Thymus (tissue), 11 donors: ENCODE measurements around the gene ZSCAN23. TPM values are rescaled to one million over a fixed set of nuclear protein-coding genes. Genes with fewer than 3 reads are reported as not detected.
A peak's percentile ranks its signal among the peaks of the same experiment; 100 is the strongest.
"Not testable (repeated sequence)": the region's sequence is repeated elsewhere in the genome, so short reads cannot be mapped to it uniquely, and the experiment has no call there.

Source experiments
- DNase-seq, 9 donors: peaks; one replicate each; pipeline ENCODE4 v3.0.0-alpha.2; 2013; ENCODE audit warnings: low spot score in 9 of 9, low read depth in 6 of 9, missing footprints in 1 of 9
- H3K27ac ChIP-seq, 2 donors: one replicate each; pipeline ENCODE4 v1.5.1; 2013; ENCODE audit warnings: control low read depth in 1 of 2, low read depth in 1 of 2, low read length in 1 of 2, mild to moderate bottlenecking in 1 of 2, moderate library complexity in 1 of 2
- H3K27me3 ChIP-seq, 2 donors: one replicate each; pipeline ENCODE4 v1.5.1; 2013; ENCODE audit warnings: low read length in 1 of 2; ENCODE audit not compliant: control insufficient read depth in 2 of 2, insufficient read depth in 1 of 2
- H3K36me3 ChIP-seq, 2 donors: one replicate each; pipeline ENCODE4 v1.5.1; 2013; ENCODE audit warnings: low read length in 1 of 2, mild to moderate bottlenecking in 1 of 2, moderate library complexity in 1 of 2; ENCODE audit not compliant: control insufficient read depth in 2 of 2, insufficient read depth in 2 of 2
- H3K4me1 ChIP-seq, 2 donors: one replicate each; pipeline ENCODE4 v1.5.1; 2013; ENCODE audit warnings: low read length in 2 of 2; ENCODE audit not compliant: control insufficient read depth in 2 of 2, insufficient read depth in 2 of 2
- H3K4me3 ChIP-seq, 2 donors: one replicate each; pipeline ENCODE4 v1.5.1; 2013; ENCODE audit warnings: low read length in 2 of 2, control low read depth in 1 of 2, mild to moderate bottlenecking in 1 of 2
- H3K9me3 ChIP-seq, 2 donors: one replicate each; pipeline ENCODE4 v1.5.1; 2013; ENCODE audit warnings: low read length in 1 of 2, mild to moderate bottlenecking in 1 of 2; ENCODE audit not compliant: control insufficient read depth in 2 of 2, insufficient read depth in 1 of 2
- WGBS: extraction: QIAGEN DNeasy Blood & Tissue Kit; methylation state at CpG from one replicate; pipeline ENCODE4 v1.1.7; 2013; 5-methylcytosine and 5-hydroxymethylcytosine counted together
- polyA plus RNA-seq: library from polyadenylated mRNA; stranded (reverse); fragments of 200-250 nt; gene quantifications from one replicate; pipeline ENCODE4 v1.2.3, GENCODE V29; 2013
- total RNA-seq: library from RNA; stranded (reverse); fragments of 120-200 nt; gene quantifications from one replicate; pipeline ENCODE4 v1.2.4, GENCODE V29; 2013
- donor health status: healthy.

Gene ZSCAN23
- total and polyA plus RNA-seq, 2 donors = 0.30 to 2.3 TPM

DNA sequence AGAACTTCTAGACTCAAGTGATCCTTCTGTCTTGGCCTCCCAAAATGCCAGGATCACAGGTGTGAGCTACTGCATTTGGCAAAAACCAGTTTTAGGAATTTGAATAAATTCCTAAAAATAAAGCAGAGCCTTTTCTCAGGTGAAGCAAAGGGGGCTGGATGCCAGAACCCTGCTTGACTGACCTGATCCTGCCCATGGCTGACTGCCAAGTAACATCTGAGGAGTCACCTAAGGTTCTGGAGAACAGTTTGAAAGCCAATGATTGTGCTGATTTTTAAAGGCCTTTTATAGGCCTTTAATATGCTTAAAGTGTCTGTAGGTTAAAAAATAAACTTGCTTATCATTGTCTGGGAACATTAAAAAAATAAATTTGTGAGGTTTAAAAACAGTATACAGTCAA, 29.6 kb downstream of the ZSCAN23 start:
- Histone ChIP-seq H3K9me3 (no peaks in the 10 kb centered on the region), H3K27ac (no peak overlapping the region), H3K36me3 (no peaks in the 10 kb centered on the region), H3K4me1 (no peaks in the 10 kb centered on the region), H3K4me3 (no peak overlapping the region), H3K27me3 (peaks cover 0 to 2% of the 10 kb centered on the region in 2 donors)
- no peak for DNase-seq

DNA sequence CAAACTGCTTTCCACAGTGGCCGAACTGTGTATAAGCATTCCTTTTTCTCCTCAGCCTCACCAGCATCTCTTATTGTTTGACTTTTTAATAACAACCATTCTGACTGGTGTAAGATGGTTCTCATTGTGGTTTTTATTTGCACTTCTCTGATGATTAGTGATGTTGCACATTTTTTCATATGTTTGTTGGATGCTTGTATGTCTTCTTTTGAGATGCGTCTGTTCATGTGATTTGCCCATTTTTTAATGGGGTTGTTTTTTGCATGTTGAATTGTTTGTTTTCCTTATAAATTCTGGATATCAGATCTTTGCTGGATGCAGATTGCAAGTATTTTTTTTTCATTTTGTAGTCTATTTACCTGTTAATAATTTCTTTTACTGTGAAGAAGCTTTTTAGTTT, 32.5 kb downstream of the ZSCAN23 start:
- over 99% methylated on average over 2 of the region's 2 CpGs for WGBS
- no peak for DNase-seq
- no peaks in the 10 kb centered on the region for H3K36me3 ChIP-seq
- H3K9me3 ChIP-seq = no peaks in the 10 kb centered on the region
- H3K27me3 ChIP-seq = peaks cover 2% of the 10 kb centered on the region in 2 donors
- H3K27ac ChIP-seq = no peak overlapping the region
- no peak overlapping the region for H3K4me3 ChIP-seq
- no peaks in the 10 kb centered on the region for H3K4me1 ChIP-seq

DNA sequence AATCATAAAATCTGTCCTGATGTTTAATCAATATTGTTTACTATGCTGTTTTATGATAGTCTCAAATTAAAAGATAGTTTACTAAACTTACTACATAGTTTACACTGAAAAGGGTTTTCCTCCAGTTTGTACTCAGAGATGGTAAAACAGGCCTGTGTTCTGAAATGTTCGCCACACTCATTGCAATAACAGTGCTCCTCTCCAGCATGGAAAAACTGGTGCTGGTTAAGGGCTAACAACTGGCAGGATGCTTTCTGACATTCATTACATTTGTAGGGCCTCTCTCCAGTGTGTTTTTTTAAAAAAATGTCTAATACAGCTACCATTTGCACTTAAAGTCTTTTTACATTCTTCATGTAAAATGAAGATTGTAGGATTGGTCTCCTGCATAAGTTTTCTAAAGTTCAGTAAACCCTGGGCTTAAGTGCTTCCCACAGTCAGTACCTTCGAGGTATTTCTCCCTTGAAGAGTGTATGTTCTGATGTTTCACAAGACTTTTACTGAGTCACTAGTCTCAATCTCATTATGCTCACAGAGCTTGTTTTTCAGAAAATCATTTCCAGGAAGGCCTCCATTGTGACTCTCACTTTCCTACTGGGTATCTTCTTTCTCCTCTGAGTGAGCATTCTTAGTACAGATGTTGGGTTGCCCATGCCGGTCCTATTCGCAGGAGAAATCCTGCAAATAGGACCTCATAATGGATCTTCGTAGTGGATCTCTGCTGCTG, 35.1 kb downstream of the ZSCAN23 start:
- peaks cover 2% of the 10 kb centered on the region in 2 donors for H3K27me3 ChIP-seq
- no peak overlapping the region for H3K4me3 ChIP-seq
- WGBS = 95% methylated on average over 5 of the region's 5 CpGs

DNA sequence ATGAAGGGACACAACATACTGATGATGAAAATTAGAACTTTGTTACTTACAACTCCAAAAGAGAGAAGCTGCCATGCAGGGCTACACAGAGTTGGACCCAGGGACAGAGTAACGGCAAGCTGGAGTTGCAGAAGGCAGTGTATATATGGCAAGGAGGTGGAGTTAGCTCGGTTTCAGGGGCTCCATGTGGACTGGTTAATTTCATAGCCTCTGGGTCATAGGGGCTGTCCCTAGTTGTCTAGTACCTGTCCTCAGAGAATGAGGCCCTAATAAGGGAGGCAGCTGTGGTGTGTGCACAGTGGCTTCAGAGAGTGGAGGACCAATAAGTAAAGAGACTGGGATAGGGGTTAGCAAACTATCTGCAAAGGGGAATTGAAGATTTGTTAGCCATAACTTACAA, 35.9 kb downstream of the ZSCAN23 start:
- no peaks in the 10 kb centered on the region for H3K9me3 ChIP-seq
- H3K27me3 ChIP-seq = peaks cover 2% of the 10 kb centered on the region in 2 donors
- H3K27ac ChIP-seq = no peak overlapping the region
- no peak for DNase-seq
- WGBS = 80% methylated on average over 2 of the region's 2 CpGs
- no peak overlapping the region for H3K4me3 ChIP-seq
- no peaks in the 10 kb centered on the region for H3K4me1 ChIP-seq
- no peaks in the 10 kb centered on the region for H3K36me3 ChIP-seq

More for the DNA sequence above, 35.1 kb downstream of the ZSCAN23 start:
- H3K9me3 ChIP-seq = no peaks in the 10 kb centered on the region
- no peak overlapping the region for H3K27ac ChIP-seq
- DNase-seq = no peak
- H3K36me3 ChIP-seq = no peaks in the 10 kb centered on the region
- no peaks in the 10 kb centered on the region for H3K4me1 ChIP-seq

DNA sequence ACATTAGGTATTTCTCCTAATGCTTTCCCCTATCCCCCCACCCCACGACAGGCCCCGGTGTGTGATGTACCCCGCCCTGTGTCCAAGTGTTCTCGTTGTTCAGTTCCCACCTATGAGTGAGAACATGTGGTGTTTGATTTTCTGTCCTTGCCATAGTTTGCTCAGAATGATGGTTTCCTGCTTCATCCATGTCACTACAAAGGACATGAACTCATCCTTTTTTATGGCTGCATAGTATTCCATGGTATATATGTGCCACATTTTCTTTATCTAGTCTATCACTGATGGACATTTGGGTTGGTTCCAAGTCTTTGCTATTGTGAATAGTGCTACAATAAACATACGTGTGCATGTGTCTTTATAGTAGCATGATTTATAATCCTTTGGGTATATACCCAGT, 39.4 kb downstream of the ZSCAN23 start:
- H3K36me3 ChIP-seq, H3K4me3 ChIP-seq, H3K27me3 ChIP-seq, H3K9me3 ChIP-seq, H3K4me1 ChIP-seq, DNase-seq, H3K27ac ChIP-seq: not testable (repeated sequence)
- WGBS = 98% methylated on average over 5 of the region's 5 CpGs

DNA sequence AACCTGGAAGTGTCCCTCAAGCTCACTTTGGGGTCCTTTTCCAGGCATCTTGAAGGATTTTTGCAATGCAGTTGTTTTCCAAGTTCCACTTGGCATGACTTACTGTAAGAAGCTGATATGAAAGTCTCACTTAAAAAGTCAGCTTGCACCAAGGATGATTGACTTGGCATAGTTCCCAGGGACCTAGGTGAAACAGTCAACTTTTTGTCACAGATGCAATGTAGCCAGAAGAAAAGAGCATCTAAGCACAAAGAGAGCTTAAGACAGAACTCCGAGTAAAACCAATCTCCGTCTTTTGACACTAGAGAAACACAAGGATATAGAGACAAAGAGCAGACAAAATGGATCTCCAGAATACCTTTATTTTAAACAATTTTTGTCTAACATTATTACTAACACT, 41.1 kb downstream of the ZSCAN23 start:
- Histone ChIP-seq H3K27me3 (peaks cover 2 to 5% of the 10 kb centered on the region in 2 donors), H3K4me1 (peaks cover 9 to 10% of the 10 kb centered on the region in 2 donors), H3K36me3 (peaks cover 7 to 8% of the 10 kb centered on the region in 2 donors), H3K4me3 (no peak overlapping the region), H3K9me3 (no peaks in the 10 kb centered on the region), H3K27ac (peak overlapping the region in 1 of 2 donors; percentile 4)
- WGBS = 91% methylated on average over 2 of the region's 2 CpGs
- peak in 1 of 9 donors; percentile 17 for DNase-seq

DNA sequence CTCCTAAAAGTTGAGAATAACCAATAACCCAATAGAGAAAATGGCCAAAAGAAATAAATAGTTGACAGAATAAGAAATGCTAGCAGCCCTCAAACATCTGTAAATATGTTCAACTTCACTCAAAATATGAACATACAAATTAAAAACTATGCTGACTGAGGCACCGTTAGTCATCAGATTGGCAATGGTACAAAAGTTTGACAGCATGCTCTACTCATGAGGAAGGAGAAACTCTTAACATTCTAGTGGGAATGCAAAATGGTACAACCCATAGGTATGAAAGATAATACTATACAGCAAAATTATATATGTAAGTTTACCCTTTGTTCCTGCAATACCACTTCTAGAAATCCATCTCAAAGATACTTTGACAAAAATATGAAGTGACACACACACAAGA, 42.1 kb downstream of the ZSCAN23 start:
- H3K27ac ChIP-seq = no peak overlapping the region
- H3K4me3 ChIP-seq = no peak overlapping the region
- peaks cover 10 to 12% of the 10 kb centered on the region in 2 donors for H3K4me1 ChIP-seq
- H3K27me3 ChIP-seq = peaks cover 2 to 5% of the 10 kb centered on the region in 2 donors
- no peaks in the 10 kb centered on the region for H3K9me3 ChIP-seq
- 94% methylated on average over 1 of the region's 1 CpG for WGBS
- DNase-seq = no peak
- peaks cover 14 to 16% of the 10 kb centered on the region in 2 donors for H3K36me3 ChIP-seq

DNA sequence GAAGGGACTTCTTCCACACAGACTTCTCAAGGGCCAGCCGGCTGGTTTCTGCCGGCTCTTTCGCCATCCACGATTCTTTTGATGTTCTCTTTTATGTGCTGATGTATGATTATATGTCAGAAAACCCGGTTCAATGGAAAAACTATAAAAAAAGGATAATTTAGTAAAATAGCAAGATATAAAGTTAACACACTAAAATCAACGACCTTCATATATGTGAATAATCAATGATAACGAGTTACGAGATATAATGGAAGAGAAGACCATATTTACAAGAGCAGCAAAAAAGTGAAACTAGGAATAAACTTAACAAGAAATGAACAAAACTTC, 43.2 kb downstream of the ZSCAN23 start:
- peak overlapping the region; percentile 49 to 80 for H3K27ac ChIP-seq
- peak in 1 of 9 donors; percentile 5 for DNase-seq

DNA sequence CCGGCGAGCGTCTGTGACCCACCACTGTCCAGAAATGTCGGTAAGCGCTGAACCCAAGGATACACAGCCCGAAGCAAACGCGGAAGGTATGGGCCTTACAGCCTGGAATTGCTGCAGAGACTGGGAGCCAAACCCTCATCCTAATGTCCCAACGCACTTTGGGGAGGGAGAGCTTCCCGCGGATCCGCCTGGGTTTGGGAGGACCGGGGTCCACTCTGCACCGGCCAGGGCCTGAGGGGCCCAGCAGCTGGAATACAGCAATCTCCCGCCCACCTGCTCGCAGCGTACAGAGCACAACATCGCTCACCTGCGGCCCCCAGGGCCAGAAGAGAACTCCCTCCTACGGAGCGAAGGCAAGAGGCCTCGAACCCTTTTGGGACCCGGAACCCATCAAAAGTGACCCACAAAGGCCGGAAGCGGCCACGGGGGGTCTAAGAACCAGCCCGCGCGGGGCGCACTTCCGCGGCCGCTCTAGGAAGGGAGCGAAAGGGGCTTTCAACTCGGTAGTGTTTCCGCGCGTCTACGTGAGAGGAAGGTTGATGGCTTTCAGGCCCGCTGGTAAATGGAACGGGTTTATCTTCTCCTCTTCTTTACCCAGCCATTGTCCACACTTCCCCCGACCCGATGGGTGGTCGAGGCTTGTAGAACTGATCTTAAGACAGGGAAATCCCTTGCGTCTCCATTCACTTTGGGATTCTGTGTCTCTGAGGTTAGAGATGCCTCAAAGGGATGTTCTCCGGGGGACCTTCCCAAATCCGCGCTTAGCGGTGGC, 43.8 kb downstream of the ZSCAN23 start, which contains the start of gene ZSCAN12:
Gene ZSCAN12, minus strand, starts transcription at position 398 of the 772 bp plus-strand sequence. CDS start 1,342 bp downstream, outside the sequence.
- Histone ChIP-seq H3K9me3 (no peaks in the 10 kb centered on the region), H3K36me3 (peaks cover 14 to 22% of the 10 kb centered on the region in 2 donors), H3K27ac (peak within 1 kb of the TSS; percentile 69 to 80), H3K27me3 (peaks cover 2 to 5% of the 10 kb centered on the region in 2 donors), H3K4me3 (peak within 1 kb of the TSS; percentile 77 to 100), H3K4me1 (peaks cover 10 to 12% of the 10 kb centered on the region in 2 donors)
- WGBS = 2% methylated on average over 49 of the region's 49 CpGs
- DNase-seq = peak; percentile 67 to 95 (median 82)

More for the DNA sequence above, 43.2 kb downstream of the ZSCAN23 start:
- Histone ChIP-seq H3K27me3 (peaks cover 2 to 5% of the 10 kb centered on the region in 2 donors), H3K4me1 (peaks cover 10 to 12% of the 10 kb centered on the region in 2 donors), H3K4me3 (peak overlapping the region; percentile 77 to 100), H3K9me3 (no peaks in the 10 kb centered on the region), H3K36me3 (peaks cover 14 to 21% of the 10 kb centered on the region in 2 donors)
- 29% methylated on average over 8 of the region's 8 CpGs for WGBS
